Trophoblast cell (in vitro differentiated cells and primary cell): ENCODE data around the gene HPGDS.

ENCODE experiments used
- DNase-seq, 2 donors: peaks; one replicate each; pipeline ENCODE4 v3.0.0-alpha.2; 2016
- H2AFZ ChIP-seq: 2 replicates; pipeline ENCODE4 v1.6.1; 2013; ENCODE audit warnings: low read length, moderate library complexity, mild to moderate bottlenecking; ENCODE audit not compliant: insufficient read depth, poor library complexity
- H2AK5ac ChIP-seq: 2 replicates; pipeline ENCODE4 v1.6.1; 2013; ENCODE audit warnings: mild to moderate bottlenecking, low read length
- H2BK120ac ChIP-seq: 2 replicates; pipeline ENCODE4 v1.6.1; 2013; ENCODE audit warnings: low read length, mild to moderate bottlenecking, moderate library complexity; ENCODE audit not compliant: insufficient read depth, poor library complexity
- H2BK12ac ChIP-seq: 2 replicates; pipeline ENCODE4 v1.6.1; 2013; ENCODE audit warnings: mild to moderate bottlenecking, low read length, moderate library complexity
- H2BK5ac ChIP-seq: 2 replicates; pipeline ENCODE4 v1.6.1; 2013; ENCODE audit warnings: low read length, low read depth, moderate library complexity, mild to moderate bottlenecking; ENCODE audit not compliant: poor library complexity
- H3K14ac ChIP-seq: 2 replicates; pipeline ENCODE4 v1.6.1; 2013; ENCODE audit warnings: mild to moderate bottlenecking, low read length
- H3K18ac ChIP-seq: 2 replicates; pipeline ENCODE4 v1.6.1; 2013; ENCODE audit warnings: mild to moderate bottlenecking, low read length
- H3K23ac ChIP-seq: 2 replicates; pipeline ENCODE4 v1.6.1; 2013; ENCODE audit warnings: low read length
- H3K27ac ChIP-seq: 2 replicates; pipeline ENCODE4 v1.5.1; 2013; ENCODE audit warnings: low read depth, mild to moderate bottlenecking, inconsistent platforms, low read length, moderate library complexity
- H3K27me3 ChIP-seq: 2 replicates; pipeline ENCODE4 v1.6.1; 2013; ENCODE audit warnings: inconsistent platforms, mild to moderate bottlenecking, low read length, moderate library complexity; ENCODE audit not compliant: insufficient read depth
- H3K36me3 ChIP-seq, 2 experiments: 1 replicate in 1 of 2; 2 replicates in 1 of 2; pipeline ENCODE4 v1.6.1; 2013; ENCODE audit warnings: low read length in 2 of 2, mild to moderate bottlenecking in 2 of 2, moderate library complexity in 1 of 2; ENCODE audit not compliant: insufficient read depth in 2 of 2, control insufficient read depth in 1 of 2
- H3K4ac ChIP-seq: 2 replicates; pipeline ENCODE4 v1.6.1; 2013; ENCODE audit warnings: low read depth, mild to moderate bottlenecking, low read length, moderate library complexity
- H3K4me1 ChIP-seq, 2 experiments: 1 replicate in 1 of 2; 2 replicates in 1 of 2; pipeline ENCODE4 v1.6.1; 2013; ENCODE audit warnings: low read length in 2 of 2, mild to moderate bottlenecking in 2 of 2, moderate library complexity in 1 of 2; ENCODE audit not compliant: insufficient read depth in 2 of 2, control insufficient read depth in 1 of 2
- H3K4me2 ChIP-seq: 2 replicates; pipeline ENCODE4 v1.6.1; 2013; ENCODE audit warnings: inconsistent platforms, mild to moderate bottlenecking, low read length, moderate library complexity
- H3K4me3 ChIP-seq: 2 replicates; pipeline ENCODE4 v1.5.1; 2013; ENCODE audit warnings: mild to moderate bottlenecking, low read depth, low read length, inconsistent platforms
- H3K79me1 ChIP-seq: one replicate; pipeline ENCODE4 v1.6.1; 2013; ENCODE audit warnings: low read length
- H3K79me2 ChIP-seq: 2 replicates; pipeline ENCODE4 v1.6.1; 2013; ENCODE audit warnings: low read length, mild to moderate bottlenecking; ENCODE audit not compliant: control insufficient read depth, insufficient read depth, poor library complexity
- H3K9ac ChIP-seq: 2 replicates; pipeline ENCODE4 v1.6.1; 2013; ENCODE audit warnings: mild to moderate bottlenecking, low read length
- H3K9me3 ChIP-seq: 2 replicates; pipeline ENCODE4 v1.6.1; 2013; ENCODE audit warnings: low read depth, mild to moderate bottlenecking, control low read depth, inconsistent platforms, low read length; ENCODE audit not compliant: insufficient read depth
- H4K12ac ChIP-seq: 2 replicates; pipeline ENCODE4 v1.6.1; 2013; ENCODE audit warnings: low read depth, mild to moderate bottlenecking, low read length, moderate library complexity
- H4K8ac ChIP-seq: 2 replicates; pipeline ENCODE4 v1.6.1; 2013; ENCODE audit warnings: low read depth, mild to moderate bottlenecking, low read length, moderate library complexity
- H4K91ac ChIP-seq: one replicate; pipeline ENCODE4 v1.6.1; 2013; ENCODE audit warnings: low read depth, mild to moderate bottlenecking, low read length, moderate library complexity
- WGBS: extraction: QIAGEN DNeasy Blood & Tissue Kit; methylation state at CpG from one replicate; pipeline ENCODE4 v1.1.7; 2013; ENCODE audit warnings: missing lambda C conversion rate; ENCODE audit not compliant: insufficient read length, insufficient coverage; ENCODE audit errors: extremely low coverage; 5-methylcytosine and 5-hydroxymethylcytosine counted together

Gene HPGDS

GRCh38 chr4:94375364-94375763 is 32.7 kb upstream of the HPGDS start:
- Histone ChIP-seq H3K4ac (no peak overlapping the region), H3K18ac (no peak overlapping the region), H3K4me2 (no peak overlapping the region), H3K79me2 (no peaks in the 10 kb centered on the region), H3K23ac (no peak overlapping the region), H3K27ac (no peak overlapping the region), H3K9me3 (no peaks in the 10 kb centered on the region), H3K4me1 (no peaks in the 10 kb centered on the region), H3K9ac (no peak overlapping the region), H3K79me1 (no peaks in the 10 kb centered on the region), H4K8ac (no peak overlapping the region), H3K27me3 (no peaks in the 10 kb centered on the region), H4K12ac (no peak overlapping the region), H4K91ac (no peak overlapping the region), H3K4me3 (no peak overlapping the region), H3K14ac (no peak overlapping the region), H2BK120ac (no peak overlapping the region), H2AFZ (no peak overlapping the region), H3K36me3 (no peaks in the 10 kb centered on the region), H2AK5ac (no peak overlapping the region), H2BK5ac (no peak overlapping the region), H2BK12ac (no peak overlapping the region)
- no peak for DNase-seq
- no CpG with 5 or more reads among the region's 3 CpGs for WGBS

- H4K8ac ChIP-seq: no peak overlapping the region
- no peak overlapping the region for H3K4ac ChIP-seq
- no peak overlapping the region for H3K4me2 ChIP-seq
- H3K4me1 ChIP-seq: no peaks in the 10 kb centered on the region
- no peak overlapping the region for H2AK5ac ChIP-seq
- no peaks in the 10 kb centered on the region for H3K79me1 ChIP-seq
- WGBS: no CpG with 5 or more reads among the region's 3 CpGs
- no peak overlapping the region for H2BK12ac ChIP-seq
- H2BK120ac ChIP-seq: no peak overlapping the region
- H3K9me3 ChIP-seq: no peaks in the 10 kb centered on the region
- DNase-seq: peak in 1 of 2 donors; percentile 6
- no peak overlapping the region for H3K27ac ChIP-seq
- no peak overlapping the region for H3K4me3 ChIP-seq
- H3K18ac ChIP-seq: no peak overlapping the region
- no peak overlapping the region for H3K9ac ChIP-seq
- H2BK5ac ChIP-seq: no peak overlapping the region
- no peak overlapping the region for H4K91ac ChIP-seq
- H3K27me3 ChIP-seq: no peaks in the 10 kb centered on the region
- no peak overlapping the region for H3K23ac ChIP-seq
- H4K12ac ChIP-seq: no peak overlapping the region
- H3K36me3 ChIP-seq: no peaks in the 10 kb centered on the region
- H2AFZ ChIP-seq: no peak overlapping the region
- H3K79me2 ChIP-seq: no peaks in the 10 kb centered on the region
- H3K14ac ChIP-seq: no peak overlapping the region
Measured at GRCh38 chr4:94373752-94374151, 31.1 kb upstream of the HPGDS start.

- H3K4me1 ChIP-seq: no peaks in the 10 kb centered on the region
- H3K79me1 ChIP-seq: no peaks in the 10 kb centered on the region
- H2BK12ac ChIP-seq: no peak overlapping the region
- no peak overlapping the region for H3K4ac ChIP-seq
- no peak overlapping the region for H2AK5ac ChIP-seq
- H3K14ac ChIP-seq: no peak overlapping the region
- no peak for DNase-seq
- H3K27me3 ChIP-seq: no peaks in the 10 kb centered on the region
- no peak overlapping the region for H3K27ac ChIP-seq
- no peak overlapping the region for H4K91ac ChIP-seq
- no peak overlapping the region for H4K8ac ChIP-seq
- no peak overlapping the region for H2BK120ac ChIP-seq
- no peak overlapping the region for H3K18ac ChIP-seq
- no peak overlapping the region for H2AFZ ChIP-seq
- H3K23ac ChIP-seq: no peak overlapping the region
- H3K4me3 ChIP-seq: no peak overlapping the region
- H3K4me2 ChIP-seq: no peak overlapping the region
- H4K12ac ChIP-seq: no peak overlapping the region
- WGBS: no CpG with 5 or more reads among the region's 3 CpGs
- H3K9ac ChIP-seq: no peak overlapping the region
- H3K9me3 ChIP-seq: no peaks in the 10 kb centered on the region
- H3K36me3 ChIP-seq: no peaks in the 10 kb centered on the region
- no peak overlapping the region for H2BK5ac ChIP-seq
- H3K79me2 ChIP-seq: no peaks in the 10 kb centered on the region
Measured at GRCh38 chr4:94372991-94373390, 30.4 kb upstream of the HPGDS start.

GRCh38 chr4:94372228-94372978 is 29.8 kb upstream of the HPGDS start:
- Histone ChIP-seq H3K27ac (no peak overlapping the region), H4K12ac (no peak overlapping the region), H3K4me2 (no peak overlapping the region), H3K27me3 (no peaks in the 10 kb centered on the region), H2AK5ac (no peak overlapping the region), H3K23ac (no peak overlapping the region), H3K4me3 (no peak overlapping the region), H3K9ac (no peak overlapping the region), H3K18ac (no peak overlapping the region), H3K36me3 (no peaks in the 10 kb centered on the region), H2AFZ (no peak overlapping the region), H3K4me1 (no peaks in the 10 kb centered on the region), H2BK5ac (no peak overlapping the region), H3K79me2 (no peaks in the 10 kb centered on the region), H3K4ac (no peak overlapping the region), H2BK120ac (no peak overlapping the region), H4K91ac (no peak overlapping the region), H3K9me3 (no peaks in the 10 kb centered on the region), H2BK12ac (no peak overlapping the region), H4K8ac (no peak overlapping the region), H3K79me1 (no peaks in the 10 kb centered on the region), H3K14ac (no peak overlapping the region)
- WGBS: no CpG with 5 or more reads among the region's 4 CpGs
- DNase-seq: no peak
